Stimulated activated CD4-positive, alpha-beta T cell treated with anti-CD3 and anti-CD28 coated beads, Interleukin-4, amount 100 ng/mL, for 1 hour (primary cell): ENCODE measurements around the gene CLEC4G.

Experiments
- DNase-seq: peaks from one replicate; pipeline ENCODE4 v3.0.0-alpha.2; 2020

CLEC4G gene

DNA sequence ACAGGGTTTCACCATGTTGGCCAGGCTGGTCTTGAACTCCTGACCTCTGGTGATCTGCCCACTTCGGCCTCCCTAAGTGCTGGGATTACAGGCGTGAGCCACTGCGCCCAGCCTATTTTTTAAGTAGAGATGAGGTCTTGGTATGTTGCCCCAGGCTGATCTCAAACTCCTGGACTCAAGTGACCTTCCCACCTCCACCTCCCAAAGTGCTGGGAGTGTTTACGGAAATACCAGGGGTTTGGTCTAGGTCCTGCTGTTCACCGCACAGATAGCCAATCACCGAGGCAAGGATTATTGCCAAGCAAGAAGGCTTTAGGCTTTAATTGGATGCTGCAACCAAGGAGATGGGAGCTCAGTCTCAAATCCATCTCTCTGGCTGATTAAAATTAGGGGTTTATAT, 11.6 kb downstream of the CLEC4G start:
- no peak for DNase-seq

DNA sequence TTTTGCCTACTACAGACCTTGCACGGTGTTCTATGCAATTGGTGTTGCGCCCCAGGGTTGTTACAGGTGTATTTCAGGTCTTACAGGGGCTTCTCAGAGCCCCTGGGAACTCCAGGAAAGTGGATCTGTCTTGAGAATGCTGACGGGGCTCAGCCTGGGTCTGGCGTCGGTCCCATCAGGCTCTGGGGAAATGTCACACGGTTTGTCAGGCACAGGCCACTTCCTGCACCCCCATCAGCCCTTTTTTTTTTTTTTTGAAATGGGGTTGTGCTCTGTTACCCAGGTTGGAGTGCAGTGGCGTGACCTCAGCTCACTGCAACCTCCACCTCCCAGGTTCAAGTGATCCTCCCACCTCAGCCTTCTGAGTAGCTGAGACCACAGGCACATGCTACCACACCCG, 13.2 kb downstream of the CLEC4G start:
- no peak for DNase-seq

DNA sequence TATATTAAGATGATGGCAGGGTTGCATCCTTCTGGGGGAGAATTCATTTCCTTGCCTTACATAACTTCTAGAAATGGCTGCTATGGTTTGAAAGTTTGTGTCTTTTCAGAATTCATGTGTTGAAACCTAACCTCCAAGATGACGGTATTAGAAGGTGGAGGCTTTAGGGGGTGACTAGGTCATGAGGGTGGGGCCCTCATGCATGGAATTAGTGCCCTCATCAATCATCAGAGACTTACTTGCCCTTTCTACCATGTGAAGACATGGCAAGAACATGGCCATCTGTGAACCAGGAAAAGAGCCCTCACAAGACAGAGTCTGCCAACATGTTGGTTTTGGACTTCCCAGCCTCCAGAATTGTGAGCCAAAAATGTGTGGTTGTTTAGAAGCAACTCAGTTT, 15.1 kb downstream of the CLEC4G start:
- no peak for DNase-seq

DNA sequence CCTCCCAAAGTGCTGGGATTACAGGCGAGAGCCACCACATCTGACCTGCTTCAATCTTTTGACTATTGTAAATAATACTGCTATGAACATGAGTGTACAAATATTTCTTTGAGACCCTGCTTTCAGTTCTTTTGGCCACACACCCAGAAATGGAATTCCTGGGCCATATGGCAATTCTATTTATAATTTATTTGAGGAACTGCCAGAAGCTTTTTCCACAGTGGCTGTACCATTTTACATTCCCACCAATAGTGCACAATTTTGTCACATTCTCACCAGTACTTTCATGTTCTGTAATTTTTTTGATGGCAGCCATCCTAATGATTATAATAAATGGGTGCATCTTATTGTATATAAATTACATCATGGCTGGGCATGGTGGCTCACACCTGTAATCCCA, 16.2 kb downstream of the CLEC4G start:
- no peak for DNase-seq

DNA sequence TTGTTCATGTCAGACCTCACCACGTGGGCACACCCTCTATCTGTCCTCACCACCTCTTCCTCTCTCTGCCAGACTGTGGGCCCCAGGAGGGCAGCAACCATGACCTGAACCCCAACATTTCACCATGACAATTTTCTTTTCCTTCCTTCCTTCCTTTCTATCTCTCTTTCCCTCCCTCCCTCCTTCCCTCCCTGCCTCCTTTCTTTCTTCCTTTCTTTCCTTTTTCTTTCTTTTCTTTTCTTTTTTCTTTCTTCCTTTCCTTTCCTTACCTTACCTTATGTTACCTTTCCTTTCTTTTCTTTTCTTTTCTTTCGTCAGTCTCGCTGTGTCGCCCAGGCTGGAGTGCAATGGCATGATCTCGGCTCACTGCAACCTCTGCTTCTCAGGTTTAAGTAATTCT, 21.3 kb downstream of the CLEC4G start:
- no peak for DNase-seq

DNA sequence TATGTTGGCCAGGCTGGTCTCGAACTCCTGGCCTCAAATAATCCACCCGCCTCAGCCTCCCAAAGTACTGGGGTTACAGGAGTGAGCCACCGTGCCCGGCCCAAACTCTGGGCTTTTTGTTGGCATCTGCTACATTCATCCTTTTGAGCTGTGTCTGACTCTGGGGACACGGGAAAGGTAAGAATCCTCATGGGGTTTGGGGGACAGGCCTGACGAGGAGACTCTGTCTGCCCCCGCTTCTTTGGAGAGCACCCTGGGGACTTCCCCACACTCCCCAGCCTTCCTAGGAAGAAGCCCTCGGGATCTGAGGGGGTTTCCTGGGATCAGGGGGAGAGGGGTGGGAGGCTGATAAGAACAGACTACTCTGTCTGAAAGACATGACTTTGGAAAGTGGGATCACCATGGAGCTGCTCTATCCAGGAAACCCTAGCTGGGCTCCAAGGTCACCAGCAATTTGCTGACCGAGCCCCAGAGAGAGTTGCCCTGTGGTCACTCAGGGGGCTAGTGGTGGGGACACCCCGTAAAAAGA, 21.9 kb downstream of the CLEC4G start:
- DNase-seq, result no peak

DNA sequence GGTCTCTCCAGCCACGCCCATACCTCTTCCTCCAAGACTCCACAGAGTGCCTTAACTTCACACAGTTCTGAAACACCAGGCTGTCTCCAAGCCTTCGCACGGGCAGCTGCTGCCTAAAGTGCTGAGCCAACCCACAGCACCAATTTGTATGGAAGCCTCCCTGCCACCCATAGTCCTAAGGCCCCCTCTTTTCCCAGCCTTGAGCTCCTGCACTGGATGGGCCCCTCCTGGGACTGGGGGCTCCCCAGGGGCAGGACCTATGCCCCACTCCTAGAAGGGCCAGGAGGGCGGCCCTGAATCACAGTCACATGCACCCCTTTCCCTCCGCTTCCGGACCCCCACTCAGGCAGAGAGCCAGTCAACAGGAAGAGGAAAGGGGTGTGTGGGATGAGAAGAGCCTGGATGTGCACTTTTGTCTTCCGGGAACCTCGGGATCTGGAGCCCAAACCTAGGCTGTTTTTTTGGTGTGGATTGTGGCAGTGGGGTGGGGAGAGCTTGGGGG, 24.9 kb downstream of the CLEC4G start:
- DNase-seq, result no peak

DNA sequence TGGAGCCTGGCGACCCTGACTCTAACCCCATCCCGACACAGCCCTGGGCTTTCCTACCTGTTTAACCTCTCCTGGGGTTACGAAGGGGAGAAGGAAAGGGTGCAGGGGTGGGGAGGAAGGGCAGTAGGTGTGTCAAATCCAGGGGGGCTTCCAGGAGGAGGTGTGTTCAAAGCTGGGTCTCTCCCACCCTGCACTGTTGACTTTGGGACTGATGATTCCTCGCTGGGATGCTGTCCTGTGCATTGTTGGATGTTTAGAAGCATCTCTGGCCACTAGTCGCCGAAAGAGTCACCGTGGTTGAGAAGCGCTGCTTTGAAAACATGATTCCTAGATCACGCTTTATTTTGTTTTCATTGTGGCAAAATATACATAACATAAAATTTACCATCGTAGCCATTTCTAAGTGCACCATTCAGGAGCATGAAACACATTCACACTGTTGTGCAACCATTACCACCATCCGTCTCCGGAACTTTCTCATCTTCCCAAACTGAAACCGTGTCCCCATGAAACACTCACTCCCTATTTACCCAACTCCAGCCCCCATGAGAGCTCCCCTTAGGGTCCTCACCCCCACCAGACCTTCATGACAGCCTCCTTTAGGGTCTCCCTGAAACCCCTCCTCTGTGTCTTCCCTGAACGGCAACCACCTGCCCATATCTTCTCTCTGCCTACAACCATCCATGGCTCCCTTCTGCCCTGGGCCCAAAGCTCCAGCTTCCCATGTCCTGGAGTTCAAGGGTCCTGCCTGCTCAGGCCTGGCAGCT, 25.5 kb downstream of the CLEC4G start:
- no peak for DNase-seq

DNA sequence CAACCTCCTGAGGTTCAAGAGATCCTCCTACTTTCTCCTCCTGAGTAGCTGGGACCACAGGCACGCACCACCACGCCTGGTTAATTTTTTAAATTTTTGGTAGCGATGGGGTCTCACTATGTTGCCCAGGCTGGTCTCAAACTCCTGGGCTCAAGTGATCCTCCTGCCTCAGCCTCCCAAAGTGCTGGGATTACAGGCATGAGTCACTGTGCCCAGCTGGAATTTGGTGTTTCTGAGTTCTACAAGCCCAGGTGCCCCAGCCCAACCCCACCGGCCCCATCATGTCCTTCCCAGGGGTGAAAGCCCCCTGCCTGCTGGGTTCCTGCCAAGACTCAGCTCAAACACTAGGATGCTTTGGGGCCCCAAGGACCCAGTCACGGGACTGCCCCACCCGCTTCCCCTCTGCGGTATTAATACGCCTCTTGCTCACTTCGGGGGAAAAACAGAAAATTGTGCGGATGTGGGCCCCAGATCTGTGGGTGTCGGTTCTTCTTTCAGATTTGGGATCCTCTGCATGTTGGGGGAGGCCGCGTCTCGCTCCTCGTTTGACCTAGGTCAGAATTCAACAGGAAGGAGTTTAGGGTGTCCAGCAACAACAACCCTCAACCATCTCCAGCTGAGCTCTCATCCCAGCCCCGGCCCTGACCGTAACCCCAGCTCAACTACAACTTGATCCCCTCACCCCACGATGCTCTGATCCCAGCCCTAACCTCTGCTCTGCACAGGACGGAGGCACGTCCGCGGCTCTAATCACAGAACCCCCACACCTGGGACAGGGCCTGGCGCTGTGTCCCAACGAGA, 26.3 kb downstream of the CLEC4G start:
- DNase-seq, result peak; percentile 76

DNA sequence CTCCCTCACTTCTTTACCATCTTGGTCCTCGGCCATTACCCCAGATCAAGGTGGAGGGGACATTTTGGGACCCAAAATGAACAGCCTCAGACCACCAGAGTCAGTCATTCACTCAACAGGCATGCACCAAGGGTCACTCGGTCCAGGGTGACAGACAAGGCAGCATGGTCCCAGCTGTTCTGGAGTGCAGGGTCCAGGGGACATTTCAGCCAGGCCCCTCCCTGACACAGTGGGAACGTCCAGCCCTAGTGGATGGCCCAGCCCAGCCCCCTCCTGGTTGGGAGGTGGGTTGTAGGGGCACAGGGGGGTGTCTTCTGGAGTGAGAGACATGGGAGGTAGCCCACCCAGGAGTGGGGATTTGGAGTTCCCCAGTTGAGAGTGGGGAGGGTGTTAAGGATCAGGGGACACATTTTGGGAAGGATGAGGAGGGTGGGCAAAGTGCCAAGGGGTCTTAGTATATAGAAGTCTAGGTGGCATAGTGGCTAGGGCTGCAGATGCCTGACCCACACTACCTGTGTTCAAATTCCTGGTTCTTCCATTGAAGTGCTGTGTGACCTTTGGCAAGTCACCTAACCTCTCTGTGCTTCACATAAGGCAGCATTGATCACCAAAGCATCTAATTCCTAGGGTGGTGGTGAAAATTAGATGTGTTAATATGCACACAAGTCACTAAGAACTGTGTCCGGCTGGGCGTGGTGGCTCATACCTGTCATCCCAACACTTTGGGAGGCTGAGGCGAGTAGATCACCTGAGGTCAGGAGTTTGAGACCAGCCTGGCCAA, 27.4 kb downstream of the CLEC4G start:
- DNase-seq, result no peak

DNA sequence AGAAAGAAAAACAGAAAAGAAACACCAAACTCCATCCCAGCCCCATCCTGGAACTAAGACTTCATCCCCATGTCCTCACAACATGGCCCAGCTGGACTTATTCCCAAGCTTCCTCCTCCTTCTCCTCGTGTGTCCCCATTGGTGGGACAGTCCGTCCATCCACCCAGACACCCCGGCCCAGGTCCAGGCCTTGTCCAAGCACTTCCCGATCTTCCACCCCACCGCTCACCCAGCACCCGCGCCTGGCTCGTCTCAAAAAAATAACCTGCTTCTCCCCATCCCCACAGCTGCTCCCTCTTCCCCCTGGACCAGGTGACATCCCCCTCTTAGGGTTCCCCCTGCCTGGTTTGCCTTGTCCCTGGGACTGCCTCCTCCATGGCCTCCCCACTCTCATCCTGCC, 28.6 kb downstream of the CLEC4G start:
- no peak for DNase-seq

DNA sequence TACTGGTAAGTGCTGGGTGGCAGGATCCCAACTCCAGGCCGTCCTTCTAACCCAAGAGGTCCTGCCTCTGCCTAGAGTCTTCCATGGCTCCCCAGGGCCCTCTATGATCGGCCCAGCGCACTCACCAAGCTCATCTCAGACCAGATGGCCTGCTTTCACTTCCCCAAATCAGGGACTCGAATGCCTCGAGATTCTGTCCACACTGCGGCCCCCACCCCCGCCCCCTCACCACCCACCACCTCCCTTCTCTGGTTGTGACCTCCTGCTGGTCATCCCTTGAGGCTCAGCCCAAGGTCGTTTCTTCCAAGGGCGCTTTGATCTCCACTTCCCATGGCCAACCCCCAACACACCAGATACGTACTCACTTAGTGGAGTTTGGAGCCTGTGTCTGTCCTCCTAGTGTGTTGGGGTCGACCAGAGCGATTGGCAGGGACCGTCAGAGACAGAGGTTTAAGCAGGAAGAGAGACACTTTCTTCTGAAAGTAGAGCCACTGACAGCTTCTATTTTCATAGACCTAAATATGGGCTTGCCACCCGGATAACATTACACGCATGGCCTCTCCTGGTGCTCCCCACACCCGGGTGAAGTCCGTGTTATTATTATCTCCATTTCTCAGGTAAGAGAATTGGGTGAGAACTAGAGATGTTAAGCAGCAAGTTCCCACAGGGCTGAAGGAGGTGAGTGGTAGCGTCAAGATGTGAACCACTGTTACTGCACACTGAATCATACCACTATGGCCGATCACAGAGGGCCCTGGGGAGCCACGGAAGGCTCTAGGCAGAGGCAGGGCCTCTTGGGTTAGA, 30.1 kb downstream of the CLEC4G start, which contains the start of gene FCER2:
Gene FCER2 (minus strand): TSS at position 478 of the 804 bp plus-strand sequence. CDS start 2,371 bp downstream, outside the sequence.
- DNase-seq, result no peak

DNA sequence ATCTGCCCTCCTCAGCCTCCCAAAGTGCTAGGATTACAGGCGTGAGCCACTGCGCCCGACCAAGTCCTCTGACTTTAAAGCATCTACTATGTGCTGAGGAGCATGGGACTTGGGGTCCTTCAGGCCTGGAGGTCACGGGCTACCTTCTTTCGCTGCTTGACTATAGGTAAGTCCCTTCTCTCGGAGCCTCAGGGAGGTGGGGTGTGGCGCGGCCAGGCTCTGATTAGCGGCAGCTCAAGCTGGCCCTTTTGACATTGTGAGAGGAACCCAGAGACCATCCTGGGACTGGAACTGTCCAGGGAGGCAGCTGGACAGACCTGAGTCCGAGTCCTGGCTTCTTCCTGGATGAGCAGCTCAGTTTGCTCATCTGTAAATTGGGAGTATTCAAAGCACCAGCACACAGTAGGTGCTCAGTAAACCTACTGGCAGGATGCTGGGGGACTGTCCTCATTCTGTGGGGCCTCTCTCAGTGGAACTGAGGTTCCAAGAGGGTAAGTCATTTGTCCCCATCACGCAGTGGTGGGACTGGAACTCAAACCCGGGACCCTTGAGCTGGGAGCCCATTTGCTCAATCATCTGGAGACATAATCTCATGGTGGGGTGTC, 30.8 kb downstream of the CLEC4G start:
- DNase-seq, result no peak

DNA sequence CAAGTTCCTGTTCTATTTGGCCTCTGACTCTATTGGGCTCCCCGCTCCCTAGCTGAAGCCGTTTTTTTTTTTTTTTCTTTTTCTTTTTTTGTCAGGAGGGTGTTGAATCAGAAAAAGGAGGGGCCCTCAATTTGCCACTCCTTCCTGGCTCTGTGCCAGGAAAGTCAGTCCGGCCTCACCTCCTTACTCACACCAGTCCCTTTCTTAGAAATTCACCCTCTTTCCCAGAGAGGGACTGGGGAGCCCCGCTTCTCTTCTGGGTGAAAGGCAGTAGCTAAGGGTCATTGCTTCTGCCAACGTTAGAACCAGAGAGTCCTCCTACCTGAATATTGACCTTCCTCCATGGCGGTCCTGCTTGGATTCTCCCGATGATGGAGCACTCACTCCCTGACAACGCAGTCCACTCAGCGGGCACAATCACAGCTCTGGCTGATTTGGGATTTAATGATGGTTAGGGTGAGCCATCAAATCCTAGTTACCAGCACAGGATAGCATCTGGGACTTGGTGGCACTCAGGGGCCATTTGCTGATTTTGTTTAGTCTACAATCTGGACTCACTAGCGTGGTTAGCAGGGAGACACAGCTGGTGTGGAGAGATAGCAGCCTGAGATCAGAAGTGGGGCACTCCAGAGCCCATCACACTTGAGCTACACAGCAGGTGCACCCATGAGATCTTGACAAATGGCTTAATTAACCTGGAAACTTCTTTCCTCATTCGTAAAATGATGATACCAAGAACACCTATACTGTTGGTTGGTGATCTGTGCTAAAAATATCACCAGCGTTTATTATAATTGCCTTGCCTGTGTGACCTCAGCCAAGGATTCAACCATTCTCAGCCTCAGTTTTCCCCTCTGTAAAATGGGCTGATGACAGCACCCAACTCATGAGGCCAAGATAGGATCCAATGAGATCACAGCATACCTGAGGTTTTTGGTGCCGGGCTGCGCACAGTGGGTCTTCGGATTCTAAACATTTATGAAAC, 32.2 kb downstream of the CLEC4G start:
- no peak for DNase-seq

DNA sequence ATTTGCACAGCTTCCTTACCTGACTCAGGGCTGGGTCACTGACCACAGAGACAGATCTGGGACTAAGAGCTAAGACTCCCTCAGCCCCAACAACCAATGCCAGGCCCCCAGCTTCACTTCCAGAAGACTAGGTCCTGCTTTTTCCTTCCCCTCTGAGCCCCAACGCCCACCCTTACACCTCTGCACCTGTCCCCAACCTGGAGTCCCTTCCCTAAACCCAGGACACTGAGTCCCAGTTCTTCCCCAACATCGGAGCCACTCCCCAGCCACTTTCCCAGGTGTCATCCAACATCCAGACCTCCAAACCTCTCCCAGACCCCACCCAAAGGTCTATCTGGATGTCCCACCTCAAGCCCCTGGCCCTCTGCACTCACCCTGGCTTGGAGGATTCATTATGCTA, 32.9 kb downstream of the CLEC4G start:
- DNase-seq, result no peak

DNA sequence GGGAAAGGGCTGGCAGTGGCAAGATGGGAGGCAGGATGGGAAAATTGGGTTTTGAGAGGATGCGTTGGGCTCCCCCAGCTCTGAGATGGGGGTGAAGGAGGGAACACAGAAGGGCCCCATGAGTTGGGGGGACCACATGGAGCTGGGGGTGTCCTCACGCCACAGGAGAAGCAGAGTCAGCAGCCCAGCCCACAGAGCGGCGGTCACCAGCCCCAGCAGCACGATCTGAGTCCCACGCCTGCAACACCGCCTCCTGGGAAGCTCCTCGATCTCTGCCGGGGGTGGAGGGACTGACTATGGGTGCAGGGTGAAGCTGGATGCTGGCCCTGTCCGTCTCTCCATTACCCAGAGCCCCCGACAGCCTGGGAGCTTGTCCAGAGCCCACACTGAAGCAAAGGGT, 33.3 kb downstream of the CLEC4G start:
- DNase-seq, result no peak

DNA sequence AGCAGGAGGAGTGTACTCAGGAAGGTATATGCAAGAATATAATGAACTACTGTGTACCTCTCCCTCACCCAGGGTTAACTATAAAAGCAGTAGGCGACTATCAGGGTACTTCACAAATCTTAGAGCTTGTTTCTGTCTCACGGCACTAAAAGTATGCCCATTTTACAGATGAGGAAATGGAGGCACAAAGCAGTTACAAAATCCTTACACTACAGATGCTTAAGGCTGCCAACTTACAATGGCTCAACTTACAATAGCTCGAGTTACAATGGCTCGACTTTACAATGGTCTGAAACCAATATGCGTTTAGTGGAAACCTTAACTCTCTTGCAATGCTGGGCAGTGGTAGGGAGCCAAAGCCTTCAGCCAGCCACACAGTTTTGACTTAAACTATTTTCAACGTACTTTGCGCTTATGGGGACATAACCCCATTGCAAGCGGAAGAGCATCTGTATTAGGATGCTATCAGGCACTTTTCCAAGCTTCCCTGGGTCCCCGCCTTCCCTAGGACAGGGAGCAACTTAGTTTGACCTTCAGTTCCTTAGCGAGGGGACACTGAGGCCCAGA, 34.1 kb downstream of the CLEC4G start:
- no peak for DNase-seq

DNA sequence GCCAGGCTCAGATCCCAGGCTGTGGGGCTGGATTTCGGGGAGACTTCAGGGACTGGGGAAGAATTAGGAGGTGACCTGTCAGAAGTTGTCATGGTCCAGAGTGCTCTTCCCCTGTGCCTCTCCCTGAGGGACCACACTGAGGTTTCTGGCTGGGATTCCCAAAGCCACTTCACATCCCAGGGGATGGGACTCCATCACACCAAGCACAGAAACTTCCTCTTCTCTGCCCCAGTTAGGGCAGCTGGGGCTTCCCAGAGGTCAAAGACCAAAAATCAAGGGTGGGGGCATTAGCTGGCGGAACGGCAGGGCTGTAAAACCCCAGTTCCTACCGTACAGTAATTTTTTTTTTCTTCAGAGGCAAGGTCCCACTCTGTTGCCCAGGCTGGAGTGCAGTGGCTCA, 37.4 kb downstream of the CLEC4G start:
- no peak for DNase-seq

DNA sequence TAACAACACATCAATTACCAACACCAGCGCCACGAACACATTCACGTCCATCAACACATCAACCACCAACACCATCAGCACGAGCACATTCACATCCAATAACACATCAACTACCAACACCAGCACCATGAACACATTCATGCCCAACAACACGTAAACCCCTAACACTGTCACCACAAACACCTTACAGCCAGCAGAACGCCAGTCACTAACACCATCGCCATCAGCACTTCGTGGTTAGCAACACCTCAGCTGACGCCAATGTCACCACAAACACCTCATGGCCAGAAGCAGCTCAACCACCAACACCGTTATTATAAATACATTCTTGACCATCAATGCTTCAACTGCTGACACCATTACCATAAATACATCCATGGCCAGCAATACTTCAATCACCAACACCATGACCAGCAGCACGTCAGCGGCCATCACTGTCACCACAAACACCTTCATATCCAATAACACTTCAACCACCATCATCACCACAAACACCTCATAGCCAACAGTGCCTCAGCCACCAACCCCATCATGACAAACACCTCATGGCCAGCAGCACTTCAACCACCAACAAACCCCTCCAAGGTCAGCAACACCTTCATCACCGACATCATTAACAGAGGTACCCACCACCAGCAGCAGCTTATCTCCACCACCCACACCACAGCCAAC, 39.4 kb downstream of the CLEC4G start:
- no peak for DNase-seq

DNA sequence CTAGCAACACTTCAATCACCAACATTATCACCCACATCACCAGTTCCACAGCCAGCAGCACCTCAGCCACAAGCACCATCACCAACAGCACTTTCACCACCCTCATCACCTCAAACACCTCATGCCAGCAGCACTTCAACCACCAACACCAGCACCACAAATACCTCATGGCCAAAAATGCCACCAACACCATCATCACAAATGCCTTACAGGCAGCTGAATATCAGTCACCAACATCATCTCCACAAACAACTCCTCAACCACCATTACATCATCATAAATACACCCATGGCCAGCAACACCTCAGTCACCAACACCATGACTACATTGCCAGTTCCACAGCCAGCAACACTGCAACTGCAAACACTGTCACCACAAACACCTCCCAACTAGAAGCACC, 40.4 kb downstream of the CLEC4G start:
- DNase-seq, result no peak
